Astrocyte (in vitro differentiated cells and primary cell): ENCODE results near the gene SLC29A1. TPM values are rescaled to one million over a fixed set of nuclear protein-coding genes. Genes with fewer than 3 reads are reported as not detected.
A peak's percentile ranks its signal among the peaks of the same experiment; 100 is the strongest.

Experiments
- DNase-seq: peaks from one replicate; pipeline ENCODE4 v3.0.0-alpha.2; 2010; ENCODE audit warnings: low read depth
- FAIRE-seq: peaks from 2 replicates; lab custom pipeline; 2011; peaks lifted over from hg19 to GRCh38; lab: Jason Lieb, UNC
- H2AFZ ChIP-seq: 2 replicates; pipeline ENCODE4 v1.6.0; 2012; ENCODE audit warnings: low read depth, low read length, inconsistent platforms
- H3K27ac ChIP-seq: 2 replicates; pipeline ENCODE4 v1.5.1; 2011; ENCODE audit warnings: low read depth, low read length, inconsistent platforms
- H3K27me3 ChIP-seq: 2 replicates; pipeline ENCODE4 v1.6.0; 2011; ENCODE audit warnings: low read length, inconsistent platforms; ENCODE audit not compliant: insufficient read depth
- H3K36me3 ChIP-seq: 2 replicates; pipeline ENCODE4 v1.5.1; 2011; ENCODE audit warnings: low read length, inconsistent platforms; ENCODE audit not compliant: insufficient read depth
- H3K4me1 ChIP-seq: 2 replicates; pipeline ENCODE4 v1.5.1; 2011; ENCODE audit warnings: low read length, inconsistent platforms; ENCODE audit not compliant: insufficient read depth
- H3K4me2 ChIP-seq: 2 replicates; pipeline ENCODE4 v1.6.0; 2012; ENCODE audit warnings: low read length, inconsistent platforms
- H3K4me3 ChIP-seq: 2 replicates; pipeline ENCODE4 v1.5.1; 2011; ENCODE audit warnings: low read depth, mild to moderate bottlenecking, low read length, inconsistent platforms; ENCODE audit not compliant: insufficient read depth
- H3K79me2 ChIP-seq: 2 replicates; pipeline ENCODE4 v1.6.0; 2012; ENCODE audit warnings: mild to moderate bottlenecking, low read length, inconsistent platforms; ENCODE audit not compliant: insufficient read depth
- H3K9ac ChIP-seq: 2 replicates; pipeline ENCODE4 v1.6.0; 2012; ENCODE audit warnings: mild to moderate bottlenecking, low read length, inconsistent platforms
- H3K9me3 ChIP-seq: 2 replicates; pipeline ENCODE4 v1.5.1; 2012; ENCODE audit warnings: low read depth, mild to moderate bottlenecking, low read length, inconsistent platforms; ENCODE audit not compliant: insufficient read depth
- H4K20me1 ChIP-seq: 2 replicates; pipeline ENCODE4 v1.6.0; 2012; ENCODE audit warnings: low read length, inconsistent platforms; ENCODE audit not compliant: insufficient read depth
- H3K27ac Mint-ChIP-seq: one replicate; pipeline ENCODE4 v1.8.0; 2021; ENCODE audit warnings: mild to moderate bottlenecking, mixed read lengths; ENCODE audit not compliant: unreplicated experiment
- H3K27me3 Mint-ChIP-seq: one replicate; pipeline ENCODE4 v1.8.0; 2021; ENCODE audit warnings: low read depth, mixed read lengths; ENCODE audit not compliant: unreplicated experiment
- H3K36me3 Mint-ChIP-seq: one replicate; pipeline ENCODE4 v1.8.0; 2021; ENCODE audit warnings: low read depth, mixed read lengths; ENCODE audit not compliant: unreplicated experiment
- H3K4me1 Mint-ChIP-seq: one replicate; pipeline ENCODE4 v1.8.0; 2021; ENCODE audit warnings: low read depth, mixed read lengths; ENCODE audit not compliant: unreplicated experiment
- H3K4me3 Mint-ChIP-seq: one replicate; pipeline ENCODE4 v1.8.0; 2021; ENCODE audit warnings: mild to moderate bottlenecking, moderate library complexity, mixed read lengths; ENCODE audit not compliant: unreplicated experiment
- H3K9me3 Mint-ChIP-seq: one replicate; pipeline ENCODE4 v1.8.0; 2021; ENCODE audit warnings: mild to moderate bottlenecking, mixed read lengths; ENCODE audit not compliant: unreplicated experiment
- CTCF ChIP-seq: IDR thresholded peaks from 2 replicates; pipeline ENCODE4 v1.5.1; 2011; ENCODE audit warnings: low read depth, mild to moderate bottlenecking, inconsistent platforms, low read length, moderate library complexity; ENCODE audit not compliant: insufficient read depth
- EZH2 ChIP-seq: IDR thresholded peaks from 2 replicates; pipeline ENCODE4 v1.6.1; 2012; ENCODE audit warnings: mild to moderate bottlenecking, low read length, inconsistent platforms; ENCODE audit not compliant: insufficient read depth
- total RNA-seq: library from RNA; stranded (reverse); gene quantifications from 2 replicates; pipeline ENCODE4 v1.2.1, GENCODE V29; 2021

The SLC29A1 gene
- total RNA-seq, 1 donor from 2014 or later = 15.3 TPM

- Histone ChIP-seq H3K36me3 (no peaks in the 10 kb centered on the region), H3K79me2 (no peaks in the 10 kb centered on the region), H3K9me3 (no peaks in the 10 kb centered on the region), H3K4me3 (no peak overlapping the region), H3K4me1 (no peaks in the 10 kb centered on the region), H2AFZ (no peak overlapping the region), H3K27me3 (peaks cover 8% of the 10 kb centered on the region), H3K9ac (no peak overlapping the region), H3K27ac (no peak overlapping the region), H3K4me2 (no peak overlapping the region), H4K20me1 (no peaks in the 10 kb centered on the region)
- Mint-ChIP-seq H3K36me3 (no peaks in the 10 kb centered on the region), H3K27ac (no peak overlapping the region), H3K4me3 (no peak overlapping the region), H3K9me3 (no peaks in the 10 kb centered on the region), H3K27me3 (peaks cover 22% of the 10 kb centered on the region), H3K4me1 (peaks cover 8% of the 10 kb centered on the region)
- no peak for DNase-seq
- TF ChIP-seq EZH2 (no peak), CTCF (no peak)
- no peak for FAIRE-seq
Measured at GRCh38 chr6:44190715-44191114, 32.7 kb upstream of the SLC29A1 start.

DNA sequence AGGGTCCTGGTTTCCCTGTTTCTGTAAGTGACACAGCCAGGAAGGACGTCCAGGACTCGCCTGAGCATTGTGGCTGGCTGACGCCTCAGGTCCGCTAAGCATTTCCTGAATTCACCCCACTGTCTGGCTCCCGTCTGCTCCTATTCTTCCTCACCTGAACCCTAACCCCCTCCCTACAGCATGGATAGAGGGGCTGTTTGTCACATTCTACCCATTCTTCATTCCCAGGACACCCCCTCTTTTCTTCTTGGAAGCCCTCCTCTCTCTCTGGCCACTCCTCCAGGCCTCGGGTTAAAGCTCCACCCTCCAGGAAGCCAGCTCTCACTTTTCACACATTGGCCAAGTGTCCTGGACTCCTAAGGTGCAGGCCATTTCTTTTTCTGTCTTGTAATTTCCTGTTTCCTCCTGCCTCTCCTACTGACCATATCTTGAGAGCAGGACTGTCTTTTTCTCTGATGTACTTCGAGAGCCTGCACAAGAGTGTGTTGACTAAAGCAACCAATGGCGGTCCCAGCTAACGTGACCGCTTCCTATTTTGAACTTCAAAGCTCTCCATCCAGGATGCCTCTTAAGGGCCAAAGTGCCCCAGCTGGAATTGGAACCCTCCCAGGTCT lies 30.9 kb upstream of the SLC29A1 start:
- Histone ChIP-seq H4K20me1 (no peaks in the 10 kb centered on the region), H3K36me3 (no peaks in the 10 kb centered on the region), H3K4me3 (no peak overlapping the region), H3K9me3 (no peaks in the 10 kb centered on the region), H3K4me2 (peak overlapping the region; percentile 35), H3K79me2 (no peaks in the 10 kb centered on the region), H3K27me3 (peaks cover 8% of the 10 kb centered on the region), H3K4me1 (no peaks in the 10 kb centered on the region), H3K9ac (no peak overlapping the region), H3K27ac (no peak overlapping the region), H2AFZ (peak overlapping the region; percentile 13)
- Mint-ChIP-seq H3K9me3 (no peaks in the 10 kb centered on the region), H3K27ac (peak overlapping the region; percentile 67), H3K4me1 (peaks cover 4% of the 10 kb centered on the region), H3K4me3 (no peak overlapping the region), H3K36me3 (no peaks in the 10 kb centered on the region), H3K27me3 (peaks cover 12% of the 10 kb centered on the region)
- FAIRE-seq (no peak), DNase-seq (no peak)
- TF ChIP-seq CTCF = no peak
- no peak for TF ChIP-seq EZH2

DNA sequence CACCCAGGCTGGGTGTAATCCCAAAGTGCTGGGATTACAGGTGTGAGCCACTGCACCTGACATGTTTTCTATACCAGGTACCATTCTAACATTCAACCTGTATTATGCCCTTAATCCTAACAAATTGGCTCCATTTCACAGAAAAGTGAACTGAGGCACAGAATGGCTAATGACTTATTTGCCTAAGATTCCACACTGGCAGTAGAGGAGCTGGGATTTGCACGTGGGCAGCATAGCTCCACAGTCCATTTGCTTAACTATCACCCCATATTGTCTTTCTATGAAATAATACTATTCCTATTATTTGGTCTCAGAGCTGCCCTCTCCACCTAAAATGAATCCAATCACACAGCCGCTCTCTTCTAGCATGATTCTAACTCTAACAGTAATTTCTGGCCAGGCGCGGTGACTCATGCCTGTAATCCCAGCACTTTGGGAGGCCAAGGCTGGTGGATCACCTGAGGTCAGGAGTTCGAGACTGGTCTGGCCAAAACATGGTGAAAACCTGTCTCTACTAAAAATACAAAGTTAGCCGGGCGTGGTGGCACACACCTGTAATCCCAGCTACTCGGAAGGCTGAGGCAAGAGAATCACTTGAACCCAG lies 30.0 kb upstream of the SLC29A1 start:
- Histone ChIP-seq H3K79me2 (no peaks in the 10 kb centered on the region), H3K4me1 (no peaks in the 10 kb centered on the region), H3K9ac (no peak overlapping the region), H3K4me3 (no peak overlapping the region), H4K20me1 (no peaks in the 10 kb centered on the region), H3K27ac (no peak overlapping the region), H3K4me2 (no peak overlapping the region), H2AFZ (no peak overlapping the region), H3K27me3 (peaks cover 8% of the 10 kb centered on the region), H3K9me3 (no peaks in the 10 kb centered on the region), H3K36me3 (no peaks in the 10 kb centered on the region)
- no peak for TF ChIP-seq CTCF
- TF ChIP-seq EZH2 = no peak
- Mint-ChIP-seq H3K4me1 (peaks cover 4% of the 10 kb centered on the region), H3K27me3 (peaks cover 12% of the 10 kb centered on the region), H3K36me3 (no peaks in the 10 kb centered on the region), H3K27ac (no peak overlapping the region), H3K9me3 (no peaks in the 10 kb centered on the region), H3K4me3 (no peak overlapping the region)
- FAIRE-seq (no peak), DNase-seq (no peak)
